ENCODE measurements around the gene PRPS1. TPM values are rescaled to one million over a fixed set of nuclear protein-coding genes. Genes with fewer than 3 reads are reported as not detected.
"Not testable (repeated sequence)": the region's sequence is repeated elsewhere in the genome, so short reads cannot be mapped to it uniquely, and the experiment has no call there.

PRPS1 gene
- total RNA-seq, 1 donor from 2014 or later = 112 TPM

DNA sequence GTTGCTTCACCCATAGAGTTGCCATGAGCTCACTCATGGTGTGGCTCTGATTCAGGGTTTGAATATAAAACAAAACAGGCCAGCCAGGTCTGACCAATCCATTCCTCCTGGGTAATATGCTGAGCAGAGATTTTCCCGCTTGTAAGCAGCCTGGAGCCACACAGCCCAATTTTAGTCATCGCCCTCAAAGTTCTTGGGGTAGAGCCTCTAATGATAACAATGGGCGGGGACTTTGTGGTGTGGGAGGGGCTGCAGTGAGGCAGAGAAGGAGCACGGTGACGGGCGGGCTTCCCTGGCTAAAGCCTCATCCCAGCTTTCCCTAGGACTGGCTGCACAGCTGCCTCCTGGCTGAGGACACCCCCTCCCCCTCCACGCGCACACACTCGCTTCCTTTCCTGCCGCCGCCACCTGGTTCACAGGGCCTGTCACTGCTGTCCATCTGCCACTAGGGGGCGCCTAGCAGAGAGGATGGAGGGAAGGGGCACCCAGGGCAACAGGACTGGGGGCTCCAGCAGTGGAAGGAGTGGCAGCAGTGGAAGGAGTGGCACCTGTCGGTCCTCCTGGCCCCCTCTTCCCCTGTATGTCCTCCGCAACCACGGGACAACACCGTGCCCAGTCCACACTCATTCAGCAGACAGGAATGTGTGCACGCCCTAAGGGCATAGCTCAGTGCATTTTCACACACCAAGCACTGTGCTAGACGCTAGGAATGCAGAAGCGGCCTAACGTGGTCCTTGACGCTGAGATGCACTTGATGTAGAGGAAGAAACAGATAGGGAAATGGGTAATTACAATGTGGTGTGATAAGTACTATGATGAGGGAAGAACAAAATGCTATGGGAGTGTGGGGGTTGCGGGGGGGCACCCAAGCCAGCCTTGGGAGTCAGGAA is 26.8 kb downstream of the PRPS1 start:
- H3K27me3 Mint-ChIP-seq = no peaks in the 10 kb centered on the region
- peaks cover 15% of the 10 kb centered on the region for H3K36me3 Mint-ChIP-seq (ENCODE audit: low read depth)
- peaks cover 5% of the 10 kb centered on the region for H3K4me1 Mint-ChIP-seq
- intact Hi-C loops (cut with micrococcal nuclease) = loop anchor here (1.0 to 10.0 kb wide), 5 partner anchors 26 to 420 kb away; partner anchors contain the start of genes NCBP2L and PRPS1
- DNase-seq = peak; percentile 89
- H3K27ac Mint-ChIP-seq = no peak overlapping the region
- H3K9me3 Mint-ChIP-seq = no peaks in the 10 kb centered on the region
- no peak overlapping the region for H3K4me3 Mint-ChIP-seq

- no peak for DNase-seq
- no peaks in the 10 kb centered on the region for H3K27me3 Mint-ChIP-seq
- no peak overlapping the region for H3K27ac Mint-ChIP-seq
- intact Hi-C loops (cut with micrococcal nuclease) = loop anchor here (5.0 to 10.0 kb wide), 3 partner anchors 60 to 418 kb away; no protein-coding TSS in a partner anchor
- H3K4me3 Mint-ChIP-seq = no peak overlapping the region
- no peaks in the 10 kb centered on the region for H3K9me3 Mint-ChIP-seq
- peaks cover 9% of the 10 kb centered on the region for H3K36me3 Mint-ChIP-seq (ENCODE audit: low read depth)
- H3K4me1 Mint-ChIP-seq = peaks cover 5% of the 10 kb centered on the region
Observed at GRCh38 chrX:107656978-107657377, 28.7 kb downstream of the PRPS1 start.

- Mint-ChIP-seq H3K9me3 (no peaks in the 10 kb centered on the region), H3K27ac (no peak overlapping the region), H3K36me3 (ENCODE audit: low read depth) (peaks cover 7% of the 10 kb centered on the region), H3K4me1 (peaks cover 5% of the 10 kb centered on the region), H3K27me3 (no peaks in the 10 kb centered on the region), H3K4me3 (no peak overlapping the region)
- no peak for DNase-seq
- intact Hi-C loops (cut with micrococcal nuclease) = loop anchor here (1.0 to 10.0 kb wide), 5 partner anchors 59 to 416 kb away; partner anchors contain the start of gene NCBP2L
Observed at GRCh38 chrX:107658660-107659059, 30.4 kb downstream of the PRPS1 start.

- Mint-ChIP-seq H3K36me3 (ENCODE audit: low read depth) (peaks cover 7% of the 10 kb centered on the region), H3K9me3 (no peaks in the 10 kb centered on the region), H3K27ac (no peak overlapping the region), H3K27me3 (no peaks in the 10 kb centered on the region), H3K4me3 (no peak overlapping the region), H3K4me1 (peaks cover 5% of the 10 kb centered on the region)
- DNase-seq = no peak
- intact Hi-C loops (cut with micrococcal nuclease) = loop anchor here (1.0 to 10.0 kb wide), 5 partner anchors 58 to 416 kb away; partner anchors contain the start of gene NCBP2L
Observed at GRCh38 chrX:107659286-107659685, 31.0 kb downstream of the PRPS1 start.

- H3K9me3 Mint-ChIP-seq = no peaks in the 10 kb centered on the region
- H3K27me3 Mint-ChIP-seq = no peaks in the 10 kb centered on the region
- H3K4me3 Mint-ChIP-seq = no peak overlapping the region
- H3K36me3 Mint-ChIP-seq (ENCODE audit: low read depth) = peaks cover 7% of the 10 kb centered on the region
- H3K27ac Mint-ChIP-seq = no peak overlapping the region
- intact Hi-C loops (cut with micrococcal nuclease) = loop anchor here (1.0 to 10.0 kb wide), 5 partner anchors 58 to 415 kb away; partner anchors contain the start of gene NCBP2L
- H3K4me1 Mint-ChIP-seq = peaks cover 5% of the 10 kb centered on the region
- peak; percentile 70 for DNase-seq
Observed at GRCh38 chrX:107659768-107660167, 31.5 kb downstream of the PRPS1 start.

DNA sequence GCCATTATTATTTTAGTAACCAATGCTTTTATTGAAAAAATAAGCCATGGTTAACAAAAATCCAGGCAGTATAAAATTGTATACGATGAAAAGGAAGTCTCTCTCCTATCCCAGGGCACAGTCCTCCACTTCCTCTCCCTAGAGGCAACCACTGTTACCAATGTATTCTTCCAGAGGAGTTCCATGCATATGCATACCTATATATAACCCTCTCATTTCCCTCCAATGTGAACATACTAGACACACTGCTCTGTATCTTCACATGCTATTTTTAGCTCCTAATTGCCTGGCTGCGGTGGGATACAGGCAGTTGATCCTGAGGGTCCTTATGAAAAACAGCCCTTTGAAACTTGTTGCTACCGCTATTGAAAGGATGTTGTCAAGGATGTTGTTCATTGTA is 33.8 kb downstream of the PRPS1 start:
- no peak for DNase-seq
- Mint-ChIP-seq H3K36me3 (ENCODE audit: low read depth) (peaks cover 2% of the 10 kb centered on the region), H3K27me3 (no peaks in the 10 kb centered on the region), H3K9me3 (no peaks in the 10 kb centered on the region), H3K4me1 (no peaks in the 10 kb centered on the region), H3K4me3 (no peak overlapping the region), H3K27ac (no peak overlapping the region)
- intact Hi-C loops (cut with micrococcal nuclease) = no loop called here

DNA sequence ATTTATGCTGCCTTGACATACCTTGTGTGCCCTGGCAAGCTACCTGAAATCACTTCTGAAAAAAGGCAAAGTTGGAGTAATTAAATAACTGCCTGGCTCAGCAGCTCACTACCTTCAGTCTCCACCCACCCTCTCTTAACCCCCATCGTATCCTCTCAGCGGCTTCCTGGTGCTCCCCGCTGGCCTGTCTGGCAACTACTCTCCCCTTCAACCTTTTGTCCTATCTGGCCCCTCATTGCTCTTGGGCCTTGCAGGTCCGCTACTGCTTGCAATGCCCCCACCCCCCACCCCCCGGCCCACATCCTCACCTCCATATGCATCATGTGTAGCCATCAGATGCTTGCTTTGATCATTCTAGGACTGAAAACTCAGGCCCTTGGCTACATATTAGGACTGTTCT is 34.5 kb downstream of the PRPS1 start:
- Mint-ChIP-seq H3K9me3 (no peaks in the 10 kb centered on the region), H3K36me3 (ENCODE audit: low read depth) (peaks cover 5% of the 10 kb centered on the region), H3K4me3 (no peak overlapping the region), H3K27ac (no peak overlapping the region), H3K27me3 (no peaks in the 10 kb centered on the region), H3K4me1 (peaks cover 2% of the 10 kb centered on the region)
- intact Hi-C loops (cut with micrococcal nuclease) = no loop called here
- no peak for DNase-seq

GRCh38 chrX:107666931-107667330 is 38.6 kb downstream of the PRPS1 start:
- H3K27me3 Mint-ChIP-seq = no peaks in the 10 kb centered on the region
- DNase-seq = no peak
- no peaks in the 10 kb centered on the region for H3K9me3 Mint-ChIP-seq
- H3K36me3 Mint-ChIP-seq (ENCODE audit: low read depth) = peaks cover 6% of the 10 kb centered on the region
- peaks cover 4% of the 10 kb centered on the region for H3K4me1 Mint-ChIP-seq
- H3K27ac Mint-ChIP-seq = no peak overlapping the region
- no peak overlapping the region for H3K4me3 Mint-ChIP-seq
- intact Hi-C loops (cut with micrococcal nuclease) = no loop called here

- Mint-ChIP-seq H3K27me3 (no peaks in the 10 kb centered on the region), H3K4me1 (peaks cover 4% of the 10 kb centered on the region), H3K27ac (no peak overlapping the region), H3K4me3 (no peak overlapping the region), H3K36me3 (ENCODE audit: low read depth) (peaks cover 6% of the 10 kb centered on the region), H3K9me3 (no peaks in the 10 kb centered on the region)
- intact Hi-C loops (cut with micrococcal nuclease) = no loop called here
- DNase-seq = no peak
Observed at GRCh38 chrX:107667426-107667825, 39.1 kb downstream of the PRPS1 start.

DNA sequence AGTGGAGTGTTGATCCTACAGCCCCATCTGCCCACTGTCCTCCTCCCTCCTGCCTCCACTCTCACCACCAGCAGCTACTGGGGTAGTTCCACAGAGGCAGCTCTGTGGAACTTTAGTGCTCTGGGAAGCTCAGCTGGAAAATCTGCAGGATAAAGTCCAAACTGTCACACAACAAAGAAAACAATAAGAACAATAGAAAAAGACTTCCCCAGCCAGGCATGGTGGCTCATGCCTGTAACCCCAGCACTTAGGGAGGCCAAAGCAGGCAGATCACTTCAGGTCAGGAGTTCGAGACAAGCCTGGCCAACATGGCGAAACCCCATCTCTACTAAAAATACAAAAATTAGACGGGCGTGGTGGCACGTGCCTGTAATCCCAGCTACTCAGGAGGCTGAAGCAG is 40.4 kb downstream of the PRPS1 start:
- intact Hi-C loops (cut with micrococcal nuclease); DNase-seq; H3K4me3 Mint-ChIP-seq; H3K36me3 Mint-ChIP-seq (ENCODE audit: low read depth); H3K27ac Mint-ChIP-seq; H3K9me3 Mint-ChIP-seq; H3K27me3 Mint-ChIP-seq: not testable (repeated sequence)
- peaks cover 11% of the 10 kb centered on the region for H3K4me1 Mint-ChIP-seq

- H3K9me3 Mint-ChIP-seq = no peaks in the 10 kb centered on the region
- intact Hi-C loops (cut with micrococcal nuclease) = no loop called here
Observed at GRCh38 chrX:107669261-107669660, 41.0 kb downstream of the PRPS1 start.

DNA sequence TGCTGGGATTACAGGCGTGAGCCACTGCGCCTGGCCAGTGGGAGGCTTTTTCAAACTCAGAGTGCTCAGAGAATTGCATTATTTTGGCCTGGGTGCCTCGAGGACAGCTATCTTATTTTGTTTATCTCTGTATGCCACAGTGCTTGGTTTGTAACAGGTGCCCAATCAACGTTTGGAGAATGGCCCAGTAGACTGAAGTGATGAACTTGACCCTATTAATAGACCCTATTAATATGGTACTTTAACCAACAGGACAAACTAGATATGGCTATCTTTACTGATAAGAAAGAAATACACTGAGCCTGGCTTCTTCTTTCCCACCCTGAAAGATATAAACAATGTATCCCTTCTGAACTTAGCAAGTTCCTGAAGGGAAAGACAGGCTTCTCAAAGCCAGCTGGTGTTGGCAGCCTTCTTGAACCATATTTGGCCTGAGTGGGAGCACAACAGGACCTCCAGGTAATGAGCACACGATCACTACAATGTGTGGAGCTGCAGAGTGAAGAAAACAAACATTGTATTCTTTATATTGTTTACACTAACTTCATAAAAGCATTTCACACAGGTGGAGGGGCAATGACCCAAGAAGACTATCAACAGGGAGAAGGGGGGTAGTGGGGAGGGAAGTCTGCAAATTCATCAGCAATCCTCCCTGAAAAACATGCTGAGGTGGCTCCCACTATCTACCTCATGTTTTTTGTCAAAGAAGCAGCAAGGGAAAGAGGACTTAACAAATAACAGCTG is 41.7 kb downstream of the PRPS1 start:
- Mint-ChIP-seq H3K4me1 (peaks cover 21% of the 10 kb centered on the region), H3K9me3 (no peaks in the 10 kb centered on the region), H3K27me3 (no peaks in the 10 kb centered on the region), H3K4me3 (no peak overlapping the region), H3K36me3 (ENCODE audit: low read depth) (peaks cover 6% of the 10 kb centered on the region), H3K27ac (no peak overlapping the region)
- DNase-seq = no peak
- intact Hi-C loops (cut with micrococcal nuclease) = loop anchor here (5.0 kb wide), 1 partner anchor 222 kb away; no protein-coding TSS in a partner anchor

More at GRCh38 chrX:107669261-107669660, 41.0 kb downstream of the PRPS1 start:
- DNase-seq = no peak
- Mint-ChIP-seq H3K27me3 (no peaks in the 10 kb centered on the region), H3K27ac (no peak overlapping the region), H3K4me3 (no peak overlapping the region), H3K36me3 (ENCODE audit: low read depth) (peaks cover 6% of the 10 kb centered on the region), H3K4me1 (peaks cover 13% of the 10 kb centered on the region)

DNA sequence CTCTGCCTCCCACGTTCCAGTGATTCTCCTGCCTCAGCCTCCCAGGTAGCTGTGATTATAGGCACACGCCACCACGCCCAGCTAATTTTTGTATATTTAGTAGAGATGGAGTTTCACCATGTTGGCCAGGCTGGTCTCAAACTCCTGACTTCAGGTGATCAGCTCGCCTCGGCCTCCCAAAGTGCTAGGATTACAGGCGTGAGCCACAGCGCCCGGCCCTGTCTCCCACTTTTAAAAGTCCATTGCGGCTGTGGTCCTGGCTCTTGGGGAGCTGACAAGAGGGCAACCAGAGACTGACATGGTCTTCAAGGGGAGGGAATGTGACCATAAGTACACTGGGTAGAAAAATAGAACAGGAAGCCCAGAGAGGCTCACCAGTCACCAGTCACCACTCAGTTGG is 42.9 kb downstream of the PRPS1 start:
- H3K4me1 Mint-ChIP-seq = peaks cover 30% of the 10 kb centered on the region
- H3K36me3 Mint-ChIP-seq (ENCODE audit: low read depth); H3K27ac Mint-ChIP-seq; H3K9me3 Mint-ChIP-seq; DNase-seq; H3K27me3 Mint-ChIP-seq; H3K4me3 Mint-ChIP-seq: not testable (repeated sequence)
- intact Hi-C loops (cut with micrococcal nuclease) = loop anchor here (5.0 kb wide), 1 partner anchor 221 kb away; no protein-coding TSS in a partner anchor

GRCh38 chrX:107672955-107673378 is 44.7 kb downstream of the PRPS1 start:
- intact Hi-C loops (cut with micrococcal nuclease) = loop anchor here (1.0 to 5.0 kb wide), 4 partner anchors 45 to 219 kb away; partner anchors contain the start of gene NCBP2L
- peak; percentile 93 for DNase-seq
- Mint-ChIP-seq H3K4me3 (peak overlapping the region; percentile 65), H3K27me3 (no peaks in the 10 kb centered on the region), H3K27ac (peak overlapping the region; percentile 94), H3K9me3 (no peaks in the 10 kb centered on the region), H3K36me3 (ENCODE audit: low read depth) (peaks cover 1% of the 10 kb centered on the region), H3K4me1 (peaks cover 39% of the 10 kb centered on the region)
